Measurements from ENCODE around the gene ARL14EPL.

ARL14EPL gene

DNA sequence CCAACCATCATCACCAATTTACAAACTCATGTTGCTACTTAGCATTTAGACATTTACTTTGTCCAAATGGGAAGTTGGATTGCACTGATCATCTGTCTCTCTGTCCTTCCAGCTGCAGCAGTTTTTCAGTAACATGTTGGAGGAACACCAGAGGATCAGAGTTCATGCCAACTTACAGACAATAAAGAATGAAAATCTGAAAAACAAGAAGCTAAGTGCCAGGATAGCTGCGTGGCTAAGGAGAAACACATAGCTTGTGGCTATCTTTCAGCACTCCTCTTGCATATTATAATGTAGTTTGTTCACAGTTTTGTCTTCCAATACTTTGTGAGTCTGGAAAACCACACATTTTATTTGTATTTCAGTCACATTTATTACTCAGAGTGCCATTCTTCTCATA, 6.4 kb upstream of the ARL14EPL start:
- Histone ChIP-seq H3K27me3 (ENCODE audit: insufficient read depth, low read length) (no peaks in the 10 kb centered on the region), H3F3A (ENCODE audit: insufficient read depth, low read length) (no peaks in the 10 kb centered on the region), H4K20me1 (ENCODE audit: insufficient read depth, low read length) (no peaks in the 10 kb centered on the region), H3K9me3 (ENCODE audit: low read length) (no peaks in the 10 kb centered on the region), H3K4me1 (ENCODE audit: insufficient read depth, low read length, severe bottlenecking) (no peaks in the 10 kb centered on the region), H3K4me2 (ENCODE audit: low read length) (no peak overlapping the region), H3K79me2 (ENCODE audit: insufficient read depth, low read length) (no peaks in the 10 kb centered on the region), H3K27ac (ENCODE audit: low read depth, low read length, poor library complexity, severe bottlenecking) (no peak overlapping the region), H3K4me3 (ENCODE audit: low read depth, low read length, poor library complexity, severe bottlenecking) (no peak overlapping the region), H2AFZ (ENCODE audit: low read length) (no peak overlapping the region), H3K9me2 (ENCODE audit: low read depth, low read length) (no peaks in the 10 kb centered on the region), H3K36me3 (ENCODE audit: insufficient read depth, low read length) (no peaks in the 10 kb centered on the region), H3K9ac (ENCODE audit: low read length) (no peak overlapping the region)
- TF ChIP-seq EZH2 (IDR thresholded peaks at IDR 0.05; ENCODE audit: borderline replicate concordance, low read length) = no peak
- no peak for TF ChIP-seq CTCF (IDR thresholded peaks at IDR 0.05; ENCODE audit: low read length)

DNA sequence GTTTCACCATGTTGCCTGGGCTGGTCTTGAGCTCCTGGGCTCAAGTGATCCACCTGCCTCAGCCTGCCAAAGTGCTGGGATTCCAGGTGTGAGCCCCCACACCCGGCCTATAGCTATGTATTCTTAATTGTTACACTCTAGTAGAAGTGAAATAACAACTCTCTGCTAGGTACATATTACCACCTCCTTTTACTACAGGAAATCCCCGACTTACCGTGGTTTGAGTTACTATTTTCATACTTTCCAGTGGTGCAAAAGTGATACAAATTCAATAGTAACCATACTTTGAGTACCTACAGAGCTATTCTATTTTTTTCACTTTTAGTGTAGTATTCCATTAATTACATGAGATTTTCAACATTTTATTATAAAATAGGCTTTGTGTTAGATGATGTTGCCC, 719 bp downstream of the ARL14EPL start:
- Histone ChIP-seq H3F3A (ENCODE audit: insufficient read depth, low read length) (no peaks in the 10 kb centered on the region), H3K4me2 (ENCODE audit: low read length) (no peak overlapping the region)

GRCh38 chr5:116035123-116035522, 2.9 kb downstream of the ARL14EPL start:
- H4K20me1 ChIP-seq (ENCODE audit: insufficient read depth, low read length) = no peaks in the 10 kb centered on the region
- 0 out of 2 replicates have a peak overlapping the region, but pooled peaks have one; percentile 44 for H2AFZ ChIP-seq (ENCODE audit: low read length)
- H3K9me2 ChIP-seq (ENCODE audit: low read depth, low read length) = no peaks in the 10 kb centered on the region

More for the DNA sequence above, 719 bp downstream of the ARL14EPL start:
- Histone ChIP-seq H3K27me3 (ENCODE audit: insufficient read depth, low read length) (no peaks in the 10 kb centered on the region), H3K4me3 (ENCODE audit: low read depth, low read length, poor library complexity, severe bottlenecking) (no peak overlapping the region), H2AFZ (ENCODE audit: low read length) (no peak overlapping the region), H3K27ac (ENCODE audit: low read depth, low read length, poor library complexity, severe bottlenecking) (no peak overlapping the region), H3K4me1 (ENCODE audit: insufficient read depth, low read length, severe bottlenecking) (peaks cover 40% of the 10 kb centered on the region), H4K20me1 (ENCODE audit: insufficient read depth, low read length) (no peaks in the 10 kb centered on the region), H3K9me2 (ENCODE audit: low read depth, low read length) (no peaks in the 10 kb centered on the region), H3K9me3 (ENCODE audit: low read length) (no peaks in the 10 kb centered on the region), H3K9ac (ENCODE audit: low read length) (no peak overlapping the region), H3K79me2 (ENCODE audit: insufficient read depth, low read length) (no peaks in the 10 kb centered on the region), H3K36me3 (ENCODE audit: insufficient read depth, low read length) (no peaks in the 10 kb centered on the region)
- TF ChIP-seq CTCF (IDR thresholded peaks at IDR 0.05; ENCODE audit: low read length) = no peak
- TF ChIP-seq EZH2 (IDR thresholded peaks at IDR 0.05; ENCODE audit: borderline replicate concordance, low read length) = no peak

More at GRCh38 chr5:116035123-116035522, 2.9 kb downstream of the ARL14EPL start:
- Histone ChIP-seq H3K27me3 (ENCODE audit: insufficient read depth, low read length) (no peaks in the 10 kb centered on the region), H3K9me3 (ENCODE audit: low read length) (no peaks in the 10 kb centered on the region), H3F3A (ENCODE audit: insufficient read depth, low read length) (no peaks in the 10 kb centered on the region), H3K36me3 (ENCODE audit: insufficient read depth, low read length) (no peaks in the 10 kb centered on the region), H3K4me2 (ENCODE audit: low read length) (no peak overlapping the region), H3K9ac (ENCODE audit: low read length) (no peak overlapping the region), H3K27ac (ENCODE audit: low read depth, low read length, poor library complexity, severe bottlenecking) (no peak overlapping the region), H3K79me2 (ENCODE audit: insufficient read depth, low read length) (no peaks in the 10 kb centered on the region), H3K4me1 (ENCODE audit: insufficient read depth, low read length, severe bottlenecking) (peaks cover 57% of the 10 kb centered on the region), H3K4me3 (ENCODE audit: low read depth, low read length, poor library complexity, severe bottlenecking) (no peak overlapping the region)
- TF ChIP-seq CTCF (IDR thresholded peaks at IDR 0.05; ENCODE audit: low read length) (no peak), EZH2 (IDR thresholded peaks at IDR 0.05; ENCODE audit: borderline replicate concordance, low read length) (no peak)

Data from OCI-LY1 (cell line).